ENCODE measurements around the gene CYLC2.

- no peak for TF ChIP-seq GATA2 (IDR thresholded peaks at IDR 0.05; ENCODE audit: low read depth, low read length)
- TF ChIP-seq GATA3 (IDR thresholded peaks at IDR 0.05; ENCODE audit: low read depth, low read length) = no peak
These were observed 27.2 kb upstream of the CYLC2 start for GRCh38 chr9:102967979-102968378.
